ENCODE measurements around the gene SPIRE2. TPM values are rescaled to one million over a fixed set of nuclear protein-coding genes. Genes with fewer than 3 reads are reported as not detected.
A peak's percentile ranks its signal among the peaks of the same experiment; 100 is the strongest.

Gene SPIRE2
- total and polyA plus RNA-seq, 2 of the 13 experiments (the other 11 are each of a cell fraction or from before 2014, with no cell fraction given): 13.3 to 37.5 TPM

- TF ChIP-seq ARID5B (CRISPR knock-in tag; IDR thresholded peaks at IDR 0.05) (peak; percentile 61), ZBTB49 (CRISPR knock-in tag; IDR thresholded peaks at IDR 0.05; ENCODE audit: borderline replicate concordance) (no peak), NAIF1 (CRISPR knock-in tag; IDR thresholded peaks at IDR 0.05; ENCODE audit: borderline replicate concordance) (no peak), RFXAP (CRISPR knock-in tag; IDR thresholded peaks at IDR 0.05; ENCODE audit: borderline replicate concordance) (no peak), ZNF558 (CRISPR knock-in tag; IDR thresholded peaks at IDR 0.05; ENCODE audit: borderline replicate concordance) (peak; percentile 4; the same call in 1 of the 2 replicates), FOXC1 (CRISPR knock-in tag; IDR thresholded peaks at IDR 0.05; ENCODE audit: borderline replicate concordance) (0 out of 2 replicates have a peak, but pooled peaks have one; percentile 77), TMF1 (CRISPR knock-in tag; IDR thresholded peaks at IDR 0.05; ENCODE audit: low read depth) (no peak; the same call in none of the 2 replicates), NFKBIZ (CRISPR knock-in tag; IDR thresholded peaks at IDR 0.05) (peak; percentile 64; the same call in 1 of the 2 replicates), SRSF1 (optimal IDR thresholded peaks at IDR 0.05; ENCODE audit: low read depth, low read length) (peak; percentile 56), ZBTB43 (CRISPR knock-in tag; conservative IDR thresholded peaks at IDR 0.05) (peak; percentile 93), ZNF589 (CRISPR knock-in tag; conservative IDR thresholded peaks at IDR 0.05) (no peak), ATAD3A (CRISPR knock-in tag; IDR thresholded peaks at IDR 0.05) (peak; percentile 4; the same call in 1 of the 2 replicates), REPIN1 (CRISPR knock-in tag; IDR thresholded peaks at IDR 0.05; ENCODE audit: borderline replicate concordance, low read depth) (peak; percentile 14; the same call in 1 of the 2 replicates), RBM39 (IDR thresholded peaks at IDR 0.05; ENCODE audit: low read depth, low read length, poor library complexity, severe bottlenecking) (peak; percentile 54)
- TF ChIP-seq, protein P1, sequence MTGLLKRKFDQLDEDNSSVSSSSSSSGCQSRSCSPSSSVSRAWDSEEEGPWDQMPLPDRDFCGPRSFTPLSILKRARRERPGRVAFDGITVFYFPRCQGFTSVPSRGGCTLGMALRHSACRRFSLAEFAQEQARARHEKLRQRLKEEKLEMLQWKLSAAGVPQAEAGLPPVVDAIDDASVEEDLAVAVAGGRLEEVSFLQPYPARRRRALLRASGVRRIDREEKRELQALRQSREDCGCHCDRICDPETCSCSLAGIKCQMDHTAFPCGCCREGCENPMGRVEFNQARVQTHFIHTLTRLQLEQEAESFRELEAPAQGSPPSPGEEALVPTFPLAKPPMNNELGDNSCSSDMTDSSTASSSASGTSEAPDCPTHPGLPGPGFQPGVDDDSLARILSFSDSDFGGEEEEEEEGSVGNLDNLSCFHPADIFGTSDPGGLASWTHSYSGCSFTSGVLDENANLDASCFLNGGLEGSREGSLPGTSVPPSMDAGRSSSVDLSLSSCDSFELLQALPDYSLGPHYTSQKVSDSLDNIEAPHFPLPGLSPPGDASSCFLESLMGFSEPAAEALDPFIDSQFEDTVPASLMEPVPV (CRISPR knock-in tag; IDR thresholded peaks at IDR 0.05): no peak; the same call in 1 of the 2 replicates
- TF ChIP-seq, protein P2, sequence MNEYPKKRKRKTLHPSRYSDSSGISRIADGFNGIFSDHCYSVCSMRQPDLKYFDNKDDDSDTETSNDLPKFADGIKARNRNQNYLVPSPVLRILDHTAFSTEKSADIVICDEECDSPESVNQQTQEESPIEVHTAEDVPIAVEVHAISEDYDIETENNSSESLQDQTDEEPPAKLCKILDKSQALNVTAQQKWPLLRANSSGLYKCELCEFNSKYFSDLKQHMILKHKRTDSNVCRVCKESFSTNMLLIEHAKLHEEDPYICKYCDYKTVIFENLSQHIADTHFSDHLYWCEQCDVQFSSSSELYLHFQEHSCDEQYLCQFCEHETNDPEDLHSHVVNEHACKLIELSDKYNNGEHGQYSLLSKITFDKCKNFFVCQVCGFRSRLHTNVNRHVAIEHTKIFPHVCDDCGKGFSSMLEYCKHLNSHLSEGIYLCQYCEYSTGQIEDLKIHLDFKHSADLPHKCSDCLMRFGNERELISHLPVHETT (CRISPR knock-in tag; conservative IDR thresholded peaks at IDR 0.05): no peak
These were observed 90.4 kb downstream of the SPIRE2 start, which contains the start of gene MC1R (continued) for GRCh38 chr16:89918453-89919347.

All from HepG2 (cell line).